ENCODE results near the gene ITPRID1. TPM values are rescaled to one million over a fixed set of nuclear protein-coding genes. Genes with fewer than 3 reads are reported as not detected.

ITPRID1 gene
- total RNA-seq, 1 experiment from 2014 or later: not detected

GRCh38 chr7:31478721-31479120 is 35.2 kb upstream of the ITPRID1 start:
- no peaks in the 10 kb centered on the region for H3K4me1 ChIP-seq (ENCODE audit: insufficient read depth, low read length)
- peaks cover 62% of the 10 kb centered on the region for H3K27me3 ChIP-seq (ENCODE audit: low read length)
- H3K79me2 ChIP-seq (ENCODE audit: low read length): no peaks in the 10 kb centered on the region
- ChIA-PET POLR2A (ENCODE audit: unreplicated experiment) (no interaction called here), CTCF (no interaction called here)
- no peaks in the 10 kb centered on the region for H4K20me1 ChIP-seq (ENCODE audit: low read length)
- H3K9me2 ChIP-seq (replicated peaks; ENCODE audit: low read length): no peaks in the 10 kb centered on the region
- no peaks in the 10 kb centered on the region for H3F3A ChIP-seq (ENCODE audit: low read length, unreplicated experiment)
- TF ChIP-seq EZH2phosphoT487 (IDR thresholded peaks at IDR 0.05; ENCODE audit: borderline replicate concordance, low read length): no peak
- TF ChIP-seq, protein P1, sequence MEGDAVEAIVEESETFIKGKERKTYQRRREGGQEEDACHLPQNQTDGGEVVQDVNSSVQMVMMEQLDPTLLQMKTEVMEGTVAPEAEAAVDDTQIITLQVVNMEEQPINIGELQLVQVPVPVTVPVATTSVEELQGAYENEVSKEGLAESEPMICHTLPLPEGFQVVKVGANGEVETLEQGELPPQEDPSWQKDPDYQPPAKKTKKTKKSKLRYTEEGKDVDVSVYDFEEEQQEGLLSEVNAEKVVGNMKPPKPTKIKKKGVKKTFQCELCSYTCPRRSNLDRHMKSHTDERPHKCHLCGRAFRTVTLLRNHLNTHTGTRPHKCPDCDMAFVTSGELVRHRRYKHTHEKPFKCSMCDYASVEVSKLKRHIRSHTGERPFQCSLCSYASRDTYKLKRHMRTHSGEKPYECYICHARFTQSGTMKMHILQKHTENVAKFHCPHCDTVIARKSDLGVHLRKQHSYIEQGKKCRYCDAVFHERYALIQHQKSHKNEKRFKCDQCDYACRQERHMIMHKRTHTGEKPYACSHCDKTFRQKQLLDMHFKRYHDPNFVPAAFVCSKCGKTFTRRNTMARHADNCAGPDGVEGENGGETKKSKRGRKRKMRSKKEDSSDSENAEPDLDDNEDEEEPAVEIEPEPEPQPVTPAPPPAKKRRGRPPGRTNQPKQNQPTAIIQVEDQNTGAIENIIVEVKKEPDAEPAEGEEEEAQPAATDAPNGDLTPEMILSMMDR (conservative IDR thresholded peaks at IDR 0.05; ENCODE audit: low read depth, low read length): no peak
- TF ChIP-seq EZH2 (IDR thresholded peaks at IDR 0.05; ENCODE audit: low read length, unreplicated experiment): no peak
- H3K9me3 ChIP-seq (ENCODE audit: low read length): no peaks in the 10 kb centered on the region
- no peaks in the 10 kb centered on the region for H3K36me3 ChIP-seq (ENCODE audit: low read depth, low read length)
- ATAC-seq (no peak), DNase-seq (no peak)
- BruUV-seq (replicated peaks): no TSS peak
- H2AFZ ChIP-seq (ENCODE audit: low read length): 0 out of 2 replicates have a peak overlapping the region, but pooled peaks have one; percentile 22
- no peak overlapping the region for H3K9ac ChIP-seq (ENCODE audit: low read length)
- intact Hi-C loops (cut with micrococcal nuclease): no loop called here
- H3K27ac ChIP-seq (ENCODE audit: low read length): no peak overlapping the region
- H3K4me3 ChIP-seq (ENCODE audit: low read length): no peak overlapping the region
- no peak overlapping the region for H3K4me2 ChIP-seq (ENCODE audit: low read length)

GRCh38 chr7:31487071-31487470 is 26.8 kb upstream of the ITPRID1 start:
- Histone ChIP-seq H3F3A (ENCODE audit: low read length, unreplicated experiment) (no peaks in the 10 kb centered on the region), H3K9ac (ENCODE audit: low read length) (no peak overlapping the region), H3K4me1 (ENCODE audit: insufficient read depth, low read length) (peaks cover 4% of the 10 kb centered on the region; the same call in 1 of the 2 replicates), H3K79me2 (ENCODE audit: low read length) (no peaks in the 10 kb centered on the region), H3K9me2 (replicated peaks; ENCODE audit: low read length) (no peaks in the 10 kb centered on the region), H3K9me3 (ENCODE audit: low read length) (no peaks in the 10 kb centered on the region), H4K20me1 (ENCODE audit: low read length) (no peaks in the 10 kb centered on the region), H3K27me3 (ENCODE audit: low read length) (no peaks in the 10 kb centered on the region), H3K4me2 (ENCODE audit: low read length) (no peak overlapping the region), H3K4me3 (ENCODE audit: low read length) (no peak overlapping the region), H3K36me3 (ENCODE audit: low read depth, low read length) (no peaks in the 10 kb centered on the region), H2AFZ (ENCODE audit: low read length) (no peak overlapping the region), H3K27ac (ENCODE audit: low read length) (no peak overlapping the region)
- CTCF ChIA-PET: no interaction called here
- intact Hi-C loops (cut with micrococcal nuclease): no loop called here
- ATAC-seq (no peak), DNase-seq (no peak)
- BruUV-seq (replicated peaks): no TSS peak
- TF ChIP-seq, protein P1 (conservative IDR thresholded peaks at IDR 0.05; ENCODE audit: low read depth, low read length): no peak
- POLR2A ChIA-PET (ENCODE audit: unreplicated experiment): no interaction called here

- Histone ChIP-seq H3K79me2 (ENCODE audit: low read length) (no peaks in the 10 kb centered on the region), H3K36me3 (ENCODE audit: low read depth, low read length) (no peaks in the 10 kb centered on the region)
These were observed 26.4 kb upstream of the ITPRID1 start for GRCh38 chr7:31487476-31487875.

More at GRCh38 chr7:31487476-31487875, 26.4 kb upstream of the ITPRID1 start:
- Histone ChIP-seq H3F3A (ENCODE audit: low read length, unreplicated experiment) (no peaks in the 10 kb centered on the region), H3K27me3 (ENCODE audit: low read length) (no peaks in the 10 kb centered on the region), H2AFZ (ENCODE audit: low read length) (no peak overlapping the region), H3K9me3 (ENCODE audit: low read length) (no peaks in the 10 kb centered on the region), H4K20me1 (ENCODE audit: low read length) (no peaks in the 10 kb centered on the region), H3K27ac (ENCODE audit: low read length) (no peak overlapping the region), H3K9ac (ENCODE audit: low read length) (no peak overlapping the region), H3K4me2 (ENCODE audit: low read length) (no peak overlapping the region), H3K4me3 (ENCODE audit: low read length) (no peak overlapping the region), H3K4me1 (ENCODE audit: insufficient read depth, low read length) (peaks cover 4% of the 10 kb centered on the region; the same call in 1 of the 2 replicates), H3K9me2 (replicated peaks; ENCODE audit: low read length) (no peaks in the 10 kb centered on the region)
- ChIA-PET POLR2A (ENCODE audit: unreplicated experiment) (no interaction called here), CTCF (no interaction called here)
- no TSS peak for BruUV-seq (replicated peaks)
- ATAC-seq (no peak), DNase-seq (peak; percentile 29)
- TF ChIP-seq, protein P1 (conservative IDR thresholded peaks at IDR 0.05; ENCODE audit: low read depth, low read length): no peak
- no peak for TF ChIP-seq EZH2phosphoT487 (IDR thresholded peaks at IDR 0.05; ENCODE audit: borderline replicate concordance, low read length)
- TF ChIP-seq EZH2 (IDR thresholded peaks at IDR 0.05; ENCODE audit: low read length, unreplicated experiment): no peak
- intact Hi-C loops (cut with micrococcal nuclease): no loop called here
